ENCODE data around the gene CEACAM16.
"Not testable (repeated sequence)": the region's sequence is repeated elsewhere in the genome, so short reads cannot be mapped to it uniquely, and the experiment has no call there.

Gene CEACAM16

GRCh38 chr19:44677019-44677811, 21.7 kb upstream of the CEACAM16 start:
- DNase-seq: no peak

GRCh38 chr19:44680536-44680935, 18.4 kb upstream of the CEACAM16 start:
- DNase-seq: no peak

- no peak for DNase-seq
Measured at GRCh38 chr19:44681992-44682790, 16.8 kb upstream of the CEACAM16 start.

- no peak for DNase-seq
Measured at GRCh38 chr19:44682807-44683206, 16.1 kb upstream of the CEACAM16 start.

- no peak for DNase-seq
Measured at GRCh38 chr19:44683434-44684210, 15.3 kb upstream of the CEACAM16 start.

GRCh38 chr19:44684396-44684795, 14.6 kb upstream of the CEACAM16 start:
- DNase-seq: not testable (repeated sequence)

GRCh38 chr19:44684892-44685863, 13.8 kb upstream of the CEACAM16 start:
- no peak for DNase-seq

- no peak for DNase-seq
Measured at GRCh38 chr19:44685877-44686276, 13.1 kb upstream of the CEACAM16 start.

- no peak for DNase-seq
Measured at GRCh38 chr19:44686896-44687295, 12.1 kb upstream of the CEACAM16 start.

- DNase-seq: no peak
Measured at GRCh38 chr19:44687888-44688287, 11.1 kb upstream of the CEACAM16 start.

- peak; percentile 72 for DNase-seq
Measured at GRCh38 chr19:44689290-44690130, 9.4 kb upstream of the CEACAM16 start.

GRCh38 chr19:44690131-44690440, 8.9 kb upstream of the CEACAM16 start:
- no peak for DNase-seq

GRCh38 chr19:44692379-44692721, 6.6 kb upstream of the CEACAM16 start:
- DNase-seq: no peak

- no peak for DNase-seq
Measured at GRCh38 chr19:44694184-44694579, 4.8 kb upstream of the CEACAM16 start.

GRCh38 chr19:44696939-44697669, 1.8 kb upstream of the CEACAM16 start:
- peak; percentile 79 for DNase-seq

GRCh38 chr19:44697670-44698034, 1.3 kb upstream of the CEACAM16 start:
- no peak for DNase-seq

GRCh38 chr19:44700547-44700946, 1.6 kb downstream of the CEACAM16 start:
- no peak for DNase-seq

- no peak for DNase-seq
Measured at GRCh38 chr19:44701228-44701627, 2.3 kb downstream of the CEACAM16 start.

GRCh38 chr19:44702551-44703176, 3.7 kb downstream of the CEACAM16 start:
- DNase-seq: no peak

- DNase-seq: no peak
Measured at GRCh38 chr19:44703336-44704078, 4.6 kb downstream of the CEACAM16 start.
